Bronchial epithelial cell (primary cell): Measurements from ENCODE around the gene CDH13. TPM values are rescaled to one million over a fixed set of nuclear protein-coding genes. Genes with fewer than 3 reads are reported as not detected.

Source experiments
- DNase-seq: peaks from one replicate; pipeline ENCODE4 v3.0.0-alpha.2; 2010; ENCODE audit warnings: low read depth
- FAIRE-seq: peaks from 2 replicates; lab custom pipeline; 2011; peaks lifted over from hg19 to GRCh38; lab: Jason Lieb, UNC
- H3K27me3 ChIP-seq: 2 replicates; pipeline ENCODE4 v1.5.1; 2011; ENCODE audit warnings: low read length; ENCODE audit not compliant: control insufficient read depth, insufficient read depth
- H3K36me3 ChIP-seq: 2 replicates; pipeline ENCODE4 v1.5.1; 2011; ENCODE audit warnings: low read length; ENCODE audit not compliant: control insufficient read depth, insufficient read depth
- H3K4me3 ChIP-seq: 2 replicates; pipeline ENCODE4 v1.5.1; 2011; ENCODE audit warnings: mild to moderate bottlenecking, low read depth, low read length, control low read depth
- CTCF ChIP-seq: IDR thresholded peaks from 2 replicates; pipeline ENCODE4 v1.5.1; 2011; ENCODE audit warnings: mild to moderate bottlenecking, moderate library complexity, low read length, control low read depth, inconsistent platforms; ENCODE audit not compliant: insufficient read depth, severe bottlenecking
- total RNA-seq: library from RNA; depleted of rRNA; stranded (reverse); fragments of >200 nt; gene quantifications from 2 replicates; pipeline ENCODE4 v1.2.1, GENCODE V29; 2014

Gene CDH13
- total RNA-seq, 1 donor from 2014 or later, result 31.3 TPM

GRCh38 chr16:83806036-83806435 is 1179.3 kb downstream of the CDH13 start:
- FAIRE-seq (no peak), DNase-seq (no peak)
- Histone ChIP-seq H3K4me3 (no peak overlapping the region), H3K27me3 (no peaks in the 10 kb centered on the region), H3K36me3 (no peaks in the 10 kb centered on the region)
- TF ChIP-seq CTCF, result no peak

- no peak for DNase-seq
- no peak for TF ChIP-seq CTCF
- Histone ChIP-seq H3K36me3 (no peaks in the 10 kb centered on the region), H3K27me3 (no peaks in the 10 kb centered on the region), H3K4me3 (no peak overlapping the region)
- FAIRE-seq, result no peak
These were observed 1180.0 kb downstream of the CDH13 start for GRCh38 chr16:83806731-83807130.

- no peak for TF ChIP-seq CTCF
- Histone ChIP-seq H3K4me3 (peak overlapping the region; percentile 76), H3K36me3 (no peaks in the 10 kb centered on the region), H3K27me3 (no peaks in the 10 kb centered on the region)
- DNase-seq, result no peak
- FAIRE-seq, result no peak
These were observed 1180.5 kb downstream of the CDH13 start for GRCh38 chr16:83807327-83807709.

GRCh38 chr16:83807710-83808572 is 1181.2 kb downstream of the CDH13 start, which contains the start of gene HSBP1:
TSS of gene HSBP1 (plus strand) at chr16:83807978. CDS start at chr16:83808077, 99 bp downstream.
- no peak for FAIRE-seq
- peak; percentile 75 for DNase-seq
- no peak for TF ChIP-seq CTCF
- Histone ChIP-seq H3K4me3 (peak within 1 kb of the TSS; percentile 76), H3K27me3 (no peaks in the 10 kb centered on the region), H3K36me3 (peaks cover 2% of the 10 kb centered on the region)

- no peak for TF ChIP-seq CTCF
- H3K36me3 ChIP-seq, result peaks cover 2% of the 10 kb centered on the region
- H3K27me3 ChIP-seq, result no peaks in the 10 kb centered on the region
- DNase-seq (no peak), FAIRE-seq (no peak)
- H3K4me3 ChIP-seq, result peak overlapping the region; percentile 76
These were observed 1181.8 kb downstream of the CDH13 start for GRCh38 chr16:83808573-83809014.
